Neural crest cell (in vitro differentiated cells): ENCODE results near the gene OR10G4. TPM values are rescaled to one million over a fixed set of nuclear protein-coding genes. Genes with fewer than 3 reads are reported as not detected.
"Not testable (repeated sequence)": the region's sequence is repeated elsewhere in the genome, so short reads cannot be mapped to it uniquely, and the experiment has no call there.

Experiments
- DNase-seq: peaks from one replicate; pipeline ENCODE4 v3.0.0; 2021; ENCODE audit warnings: low read depth, mixed read lengths, low spot score
- H3K27ac Mint-ChIP-seq: one replicate; pipeline ENCODE4 v1.8.0; 2021; ENCODE audit warnings: mild to moderate bottlenecking, mixed read lengths; ENCODE audit not compliant: unreplicated experiment
- H3K27me3 Mint-ChIP-seq: 2 replicates; pipeline ENCODE4 v1.8.0; 2021; ENCODE audit warnings: low read depth, mild to moderate bottlenecking, mixed read lengths
- H3K36me3 Mint-ChIP-seq: 2 replicates; pipeline ENCODE4 v1.8.0; 2021; ENCODE audit warnings: low read depth, mild to moderate bottlenecking, mixed read lengths
- H3K4me1 Mint-ChIP-seq: 2 replicates; pipeline ENCODE4 v1.8.0; 2021; ENCODE audit warnings: mixed read lengths
- H3K4me3 Mint-ChIP-seq: one replicate; pipeline ENCODE4 v1.8.0; 2021; ENCODE audit warnings: mild to moderate bottlenecking, mixed read lengths
- H3K9me3 Mint-ChIP-seq: 2 replicates; pipeline ENCODE4 v1.8.0; 2021; ENCODE audit warnings: mixed read lengths
- total RNA-seq: library from RNA; stranded (reverse); gene quantifications from 2 replicates; pipeline ENCODE4 v1.2.1, GENCODE V29; 2021
- TF ChIP-seq, protein P1 (sequence below): fragments of 200-600 bp; sonication (generic); conservative IDR thresholded peaks from 2 replicates; pipeline ENCODE4 v1.5.0; 2021; ENCODE audit warnings: antibody characterized with exemption, mild to moderate bottlenecking

OR10G4 gene
- total RNA-seq, 1 donor from 2014 or later: not detected

DNA sequence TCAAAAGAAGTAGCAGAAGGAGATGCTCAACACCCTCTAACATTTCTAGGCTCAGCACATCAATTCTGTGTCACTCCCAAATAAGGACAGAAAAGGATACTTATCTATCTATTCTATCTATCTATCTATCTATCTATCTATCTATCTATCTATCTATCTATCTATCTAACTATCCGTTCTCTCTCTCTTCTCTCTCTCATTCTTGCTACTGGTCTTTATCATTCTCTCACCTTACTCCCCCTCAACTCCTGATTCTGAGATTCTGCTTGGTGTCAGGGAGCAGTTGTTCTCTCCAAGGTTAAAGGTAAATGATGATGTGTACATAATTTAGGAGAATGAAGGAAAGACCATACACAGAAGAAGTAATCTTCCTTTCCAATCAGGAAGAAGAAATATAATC is 17.7 kb upstream of the OR10G4 start, which contains the start of gene OR10G6:
Gene OR10G6 (minus strand): TSS at position 43 of the 400 bp plus-strand sequence. CDS start 0 bp downstream, at position 43.
- H3K4me1 Mint-ChIP-seq: no peaks in the 10 kb centered on the region
- DNase-seq: no peak
- H3K27ac Mint-ChIP-seq: peak within 1 kb of the TSS; percentile 59
- H3K27me3 Mint-ChIP-seq: no peaks in the 10 kb centered on the region
- H3K9me3 Mint-ChIP-seq: no peaks in the 10 kb centered on the region
- TF ChIP-seq, protein P1, sequence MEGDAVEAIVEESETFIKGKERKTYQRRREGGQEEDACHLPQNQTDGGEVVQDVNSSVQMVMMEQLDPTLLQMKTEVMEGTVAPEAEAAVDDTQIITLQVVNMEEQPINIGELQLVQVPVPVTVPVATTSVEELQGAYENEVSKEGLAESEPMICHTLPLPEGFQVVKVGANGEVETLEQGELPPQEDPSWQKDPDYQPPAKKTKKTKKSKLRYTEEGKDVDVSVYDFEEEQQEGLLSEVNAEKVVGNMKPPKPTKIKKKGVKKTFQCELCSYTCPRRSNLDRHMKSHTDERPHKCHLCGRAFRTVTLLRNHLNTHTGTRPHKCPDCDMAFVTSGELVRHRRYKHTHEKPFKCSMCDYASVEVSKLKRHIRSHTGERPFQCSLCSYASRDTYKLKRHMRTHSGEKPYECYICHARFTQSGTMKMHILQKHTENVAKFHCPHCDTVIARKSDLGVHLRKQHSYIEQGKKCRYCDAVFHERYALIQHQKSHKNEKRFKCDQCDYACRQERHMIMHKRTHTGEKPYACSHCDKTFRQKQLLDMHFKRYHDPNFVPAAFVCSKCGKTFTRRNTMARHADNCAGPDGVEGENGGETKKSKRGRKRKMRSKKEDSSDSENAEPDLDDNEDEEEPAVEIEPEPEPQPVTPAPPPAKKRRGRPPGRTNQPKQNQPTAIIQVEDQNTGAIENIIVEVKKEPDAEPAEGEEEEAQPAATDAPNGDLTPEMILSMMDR: no peak
- H3K36me3 Mint-ChIP-seq: no peaks in the 10 kb centered on the region
- no peak within 1 kb of the TSS for H3K4me3 Mint-ChIP-seq

DNA sequence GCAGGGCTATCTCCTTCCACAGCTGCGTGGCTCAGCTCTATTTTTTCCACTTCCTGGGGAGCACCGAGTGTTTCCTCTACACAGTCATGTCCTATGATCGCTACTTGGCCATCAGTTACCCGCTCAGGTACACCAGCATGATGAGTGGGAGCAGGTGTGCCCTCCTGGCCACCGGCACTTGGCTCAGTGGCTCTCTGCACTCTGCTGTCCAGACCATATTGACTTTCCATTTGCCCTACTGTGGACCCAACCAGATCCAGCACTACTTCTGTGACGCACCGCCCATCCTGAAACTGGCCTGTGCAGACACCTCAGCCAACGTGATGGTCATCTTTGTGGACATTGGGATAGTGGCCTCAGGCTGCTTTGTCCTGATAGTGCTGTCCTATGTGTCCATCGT is 3.0 kb downstream of the OR10G4 start:
- H3K27ac Mint-ChIP-seq, H3K4me1 Mint-ChIP-seq, H3K36me3 Mint-ChIP-seq, H3K9me3 Mint-ChIP-seq, H3K27me3 Mint-ChIP-seq, DNase-seq, H3K4me3 Mint-ChIP-seq: not testable (repeated sequence)

DNA sequence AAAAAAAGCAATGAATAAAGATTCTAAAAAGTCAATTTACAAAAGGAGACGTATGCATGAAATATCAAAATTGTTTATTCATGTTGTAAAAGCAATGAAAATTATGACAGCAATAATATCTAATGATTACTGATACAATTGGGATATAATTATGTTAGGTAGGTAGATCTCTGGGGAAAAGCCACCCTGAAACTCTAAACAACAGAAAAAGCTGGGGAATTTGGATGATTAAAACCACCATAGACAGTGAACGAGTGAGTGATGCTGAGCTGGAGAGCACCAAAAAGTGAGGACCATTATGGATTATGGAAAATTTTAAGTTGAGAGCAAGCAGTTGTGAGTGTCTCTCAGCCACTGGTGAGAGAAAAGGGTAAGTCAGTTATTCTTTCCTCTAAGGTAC is 13.7 kb downstream of the OR10G4 start, which contains the start of gene OR10G8:
Gene OR10G8 (plus strand): TSS at position 301 of the 400 bp plus-strand sequence. CDS start 2,825 bp downstream, outside the sequence.
- Mint-ChIP-seq H3K4me3 (no peak within 1 kb of the TSS), H3K4me1 (peaks cover 6% of the 10 kb centered on the region), H3K27ac (no peak within 1 kb of the TSS), H3K9me3 (no peaks in the 10 kb centered on the region), H3K36me3 (no peaks in the 10 kb centered on the region), H3K27me3 (no peaks in the 10 kb centered on the region)
- DNase-seq: no peak
- TF ChIP-seq, protein P1: no peak

DNA sequence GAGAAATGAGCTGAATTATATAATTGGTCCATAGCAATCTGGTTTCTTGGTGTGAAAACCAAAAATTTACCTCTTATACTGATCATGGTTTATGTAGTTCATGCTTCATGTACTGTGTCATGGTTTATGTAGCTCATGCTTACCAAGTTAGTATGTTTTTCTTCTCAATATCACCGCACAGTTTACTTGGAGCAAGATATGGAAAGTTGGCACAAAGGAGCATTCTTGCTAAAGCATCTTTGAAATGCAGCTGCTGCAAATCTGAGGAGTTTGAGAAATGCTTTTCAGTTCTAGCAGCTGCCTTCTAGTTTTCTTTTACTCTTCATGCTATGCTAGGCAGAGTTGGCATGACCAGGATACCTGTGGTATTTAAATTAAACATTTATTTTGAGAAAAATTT is 23.9 kb downstream of the OR10G4 start:
- TF ChIP-seq, protein P1: no peak
- Mint-ChIP-seq H3K4me1 (no peaks in the 10 kb centered on the region), H3K4me3 (no peak overlapping the region), H3K27ac (no peak overlapping the region), H3K27me3 (no peaks in the 10 kb centered on the region), H3K36me3 (no peaks in the 10 kb centered on the region), H3K9me3 (no peaks in the 10 kb centered on the region)
- no peak for DNase-seq

DNA sequence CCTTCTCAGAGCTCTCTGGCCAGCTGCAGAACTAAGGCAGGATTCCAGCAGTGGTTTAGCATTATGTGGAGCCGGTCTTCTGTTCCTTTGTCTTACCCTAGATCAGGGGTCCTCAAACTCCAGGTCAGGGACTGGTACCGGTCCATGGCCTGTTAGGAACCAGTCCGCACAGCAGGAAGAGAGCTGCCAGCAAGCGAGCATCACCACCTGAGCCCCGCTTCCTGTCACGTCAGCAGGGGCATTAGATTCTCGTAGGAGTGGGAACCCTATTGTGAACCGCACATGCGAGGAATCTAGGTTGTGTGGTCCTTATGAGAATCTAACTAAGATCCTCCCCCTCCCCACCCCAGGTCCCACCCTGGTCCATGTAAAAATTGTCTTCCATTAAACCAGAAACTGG is 26.8 kb downstream of the OR10G4 start:
- H3K4me1 Mint-ChIP-seq: no peaks in the 10 kb centered on the region
- no peak for DNase-seq
- H3K27ac Mint-ChIP-seq: no peak overlapping the region
- no peaks in the 10 kb centered on the region for H3K36me3 Mint-ChIP-seq
- H3K9me3 Mint-ChIP-seq: no peaks in the 10 kb centered on the region
- no peak overlapping the region for H3K4me3 Mint-ChIP-seq
- no peaks in the 10 kb centered on the region for H3K27me3 Mint-ChIP-seq
- TF ChIP-seq, protein P1: no peak

DNA sequence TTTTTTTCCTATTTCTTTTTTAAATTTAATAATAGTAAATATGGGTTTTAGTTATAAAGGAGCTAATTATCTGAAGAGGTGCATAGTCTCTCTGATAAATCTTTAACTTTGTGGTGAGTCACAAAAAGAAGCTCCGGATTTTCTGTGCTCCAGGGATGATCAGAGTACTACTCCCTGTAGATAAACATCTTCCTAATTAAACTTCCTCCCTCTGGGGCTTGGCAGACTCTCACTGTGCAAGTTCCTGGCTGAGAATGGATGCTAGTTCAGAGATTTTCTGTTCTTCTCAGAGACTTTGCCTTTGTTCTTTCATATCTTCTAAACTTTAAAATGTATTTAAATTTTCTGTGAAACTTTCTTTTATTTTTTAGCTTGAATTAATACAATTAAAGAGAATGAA is 28.5 kb downstream of the OR10G4 start, which contains the start of gene OR10G7:
Gene OR10G7 (minus strand): TSS at position 72 of the 400 bp plus-strand sequence. CDS start 2,324 bp downstream, outside the sequence.
- no peaks in the 10 kb centered on the region for H3K9me3 Mint-ChIP-seq
- TF ChIP-seq, protein P1: no peak
- no peaks in the 10 kb centered on the region for H3K27me3 Mint-ChIP-seq
- no peak for DNase-seq
- no peaks in the 10 kb centered on the region for H3K4me1 Mint-ChIP-seq
- no peak within 1 kb of the TSS for H3K27ac Mint-ChIP-seq
- H3K36me3 Mint-ChIP-seq: no peaks in the 10 kb centered on the region
- no peak within 1 kb of the TSS for H3K4me3 Mint-ChIP-seq
